WTC11 (cell line): ENCODE results near the gene MEGF11. TPM values are rescaled to one million over a fixed set of nuclear protein-coding genes. Genes with fewer than 3 reads are reported as not detected.

Experiments used
- ATF1 ChIP-seq: sonication (generic); formaldehyde crosslinking; IDR thresholded peaks from 2 replicates; pipeline ENCODE4 v1.8.1; 2023; ENCODE audit warnings: mild to moderate bottlenecking, moderate library complexity, missing genetic modification reagents
- MXD4 ChIP-seq: fragments of 250-450 bp; sonication (Bioruptor Pico); IDR thresholded peaks from 2 replicates; pipeline ENCODE4 v1.8.0; 2021; ENCODE audit warnings: mild to moderate bottlenecking, moderate library complexity, borderline replicate concordance
- NR3C1 ChIP-seq: sonication (generic); formaldehyde crosslinking; conservative IDR thresholded peaks from 2 replicates; pipeline ENCODE4 v1.8.1; 2023; ENCODE audit warnings: low read depth, mild to moderate bottlenecking, missing genetic modification reagents
- microRNA-seq: library from miRNA; unstranded; fragments of <30 nt; microRNA quantifications from one replicate; pipeline ENCODE4 v1.2.0, GENCODE V29; 2022; ENCODE audit warnings: borderline number of aligned reads
- total RNA-seq: library from RNA; stranded (reverse); gene quantifications from 3 replicates; pipeline ENCODE4 v1.2.3, GENCODE V29; 2021
- TF ChIP-seq, protein P1 (sequence below): sonication (generic); formaldehyde crosslinking; IDR thresholded peaks from 2 replicates; pipeline ENCODE4 v1.8.0; 2022; ENCODE audit warnings: mild to moderate bottlenecking, missing genetic modification reagents
- TF ChIP-seq, protein P2 (sequence below): sonication (generic); formaldehyde crosslinking; conservative IDR thresholded peaks from 2 replicates; pipeline ENCODE4 v1.8.1; 2023; ENCODE audit warnings: mild to moderate bottlenecking, low read depth, missing genetic modification reagents, moderate library complexity

MEGF11 gene
- total RNA-seq, 1 experiment from 2014 or later = 3.3 TPM

DNA sequence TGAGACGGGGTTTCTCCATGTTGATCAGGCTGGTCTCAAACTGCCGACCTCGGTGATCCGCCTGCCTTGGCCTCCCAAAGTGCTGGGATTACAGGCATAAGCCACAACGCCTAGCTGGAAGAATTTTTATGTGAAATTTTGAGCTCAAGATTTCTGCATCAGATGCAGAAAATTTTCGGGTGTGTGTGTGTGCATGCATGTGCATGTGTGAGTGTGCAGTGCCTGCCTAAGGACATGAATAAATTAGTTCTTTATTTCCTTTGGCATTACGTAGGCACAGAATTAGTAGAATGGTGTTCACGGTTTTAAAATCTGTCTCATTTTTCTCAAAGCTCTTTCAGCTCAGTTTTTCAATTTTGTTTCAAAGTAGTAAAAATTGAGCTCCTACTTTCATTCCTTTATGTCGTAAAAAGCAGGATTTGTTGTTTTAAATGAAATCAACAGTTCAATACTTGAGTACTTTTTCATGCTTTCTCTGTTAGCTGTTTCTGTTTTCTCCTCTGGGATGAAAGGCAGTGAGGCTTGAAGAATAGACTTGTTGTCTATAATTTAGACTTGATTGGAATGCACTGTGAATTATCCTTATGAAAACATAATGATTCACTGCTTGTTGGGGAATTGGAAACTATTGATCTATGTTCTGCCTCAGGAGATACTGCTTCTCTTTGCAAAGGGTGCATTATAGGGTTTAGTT, 407.6 kb downstream of the MEGF11 start (continued):
- TF ChIP-seq, protein P1, sequence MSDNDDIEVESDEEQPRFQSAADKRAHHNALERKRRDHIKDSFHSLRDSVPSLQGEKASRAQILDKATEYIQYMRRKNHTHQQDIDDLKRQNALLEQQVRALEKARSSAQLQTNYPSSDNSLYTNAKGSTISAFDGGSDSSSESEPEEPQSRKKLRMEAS (CRISPR knock-in tag) = no peak
- TF ChIP-seq ATF1 (CRISPR knock-in tag) = no peak
- TF ChIP-seq MXD4 (CRISPR knock-in tag) = no peak
- no peak for TF ChIP-seq NR3C1 (CRISPR knock-in tag)
- TF ChIP-seq, protein P2, sequence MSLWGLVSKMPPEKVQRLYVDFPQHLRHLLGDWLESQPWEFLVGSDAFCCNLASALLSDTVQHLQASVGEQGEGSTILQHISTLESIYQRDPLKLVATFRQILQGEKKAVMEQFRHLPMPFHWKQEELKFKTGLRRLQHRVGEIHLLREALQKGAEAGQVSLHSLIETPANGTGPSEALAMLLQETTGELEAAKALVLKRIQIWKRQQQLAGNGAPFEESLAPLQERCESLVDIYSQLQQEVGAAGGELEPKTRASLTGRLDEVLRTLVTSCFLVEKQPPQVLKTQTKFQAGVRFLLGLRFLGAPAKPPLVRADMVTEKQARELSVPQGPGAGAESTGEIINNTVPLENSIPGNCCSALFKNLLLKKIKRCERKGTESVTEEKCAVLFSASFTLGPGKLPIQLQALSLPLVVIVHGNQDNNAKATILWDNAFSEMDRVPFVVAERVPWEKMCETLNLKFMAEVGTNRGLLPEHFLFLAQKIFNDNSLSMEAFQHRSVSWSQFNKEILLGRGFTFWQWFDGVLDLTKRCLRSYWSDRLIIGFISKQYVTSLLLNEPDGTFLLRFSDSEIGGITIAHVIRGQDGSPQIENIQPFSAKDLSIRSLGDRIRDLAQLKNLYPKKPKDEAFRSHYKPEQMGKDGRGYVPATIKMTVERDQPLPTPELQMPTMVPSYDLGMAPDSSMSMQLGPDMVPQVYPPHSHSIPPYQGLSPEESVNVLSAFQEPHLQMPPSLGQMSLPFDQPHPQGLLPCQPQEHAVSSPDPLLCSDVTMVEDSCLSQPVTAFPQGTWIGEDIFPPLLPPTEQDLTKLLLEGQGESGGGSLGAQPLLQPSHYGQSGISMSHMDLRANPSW (CRISPR knock-in tag) = no peak
- TF ChIP-seq, all 79 proteins: peak for 0

Small RNA genes lying within 50 kb of the gene (microRNA-seq; reads per million reads assigned to microRNA genes)
- gene MIR4311 = not detected

Other genes with a start within 250 kb of the MEGF11 start
- 32.8 to 35.4 TPM (median 32.9 TPM) in 3 replicates for gene DIS3L, start 39.8 kb upstream of the MEGF11 start, total RNA-seq
- 17.6 to 22.2 TPM (median 19.2 TPM) in 3 replicates for gene TIPIN, start 102.9 kb upstream of the MEGF11 start, total RNA-seq
- gene MAP2K1, start 133.2 kb upstream of the MEGF11 start, total RNA-seq = 89.5 to 93.0 TPM (median 90.4 TPM) in 3 replicates
- 21.1 to 28.7 TPM (median 24.0 TPM) in 3 replicates for gene SNAPC5, start 244.0 kb upstream of the MEGF11 start, total RNA-seq